ENCODE data around the gene KIFC3. TPM values are rescaled to one million over a fixed set of nuclear protein-coding genes. Genes with fewer than 3 reads are reported as not detected.

Gene KIFC3
- total RNA-seq, 1 donor, result 40.5 TPM

DNA sequence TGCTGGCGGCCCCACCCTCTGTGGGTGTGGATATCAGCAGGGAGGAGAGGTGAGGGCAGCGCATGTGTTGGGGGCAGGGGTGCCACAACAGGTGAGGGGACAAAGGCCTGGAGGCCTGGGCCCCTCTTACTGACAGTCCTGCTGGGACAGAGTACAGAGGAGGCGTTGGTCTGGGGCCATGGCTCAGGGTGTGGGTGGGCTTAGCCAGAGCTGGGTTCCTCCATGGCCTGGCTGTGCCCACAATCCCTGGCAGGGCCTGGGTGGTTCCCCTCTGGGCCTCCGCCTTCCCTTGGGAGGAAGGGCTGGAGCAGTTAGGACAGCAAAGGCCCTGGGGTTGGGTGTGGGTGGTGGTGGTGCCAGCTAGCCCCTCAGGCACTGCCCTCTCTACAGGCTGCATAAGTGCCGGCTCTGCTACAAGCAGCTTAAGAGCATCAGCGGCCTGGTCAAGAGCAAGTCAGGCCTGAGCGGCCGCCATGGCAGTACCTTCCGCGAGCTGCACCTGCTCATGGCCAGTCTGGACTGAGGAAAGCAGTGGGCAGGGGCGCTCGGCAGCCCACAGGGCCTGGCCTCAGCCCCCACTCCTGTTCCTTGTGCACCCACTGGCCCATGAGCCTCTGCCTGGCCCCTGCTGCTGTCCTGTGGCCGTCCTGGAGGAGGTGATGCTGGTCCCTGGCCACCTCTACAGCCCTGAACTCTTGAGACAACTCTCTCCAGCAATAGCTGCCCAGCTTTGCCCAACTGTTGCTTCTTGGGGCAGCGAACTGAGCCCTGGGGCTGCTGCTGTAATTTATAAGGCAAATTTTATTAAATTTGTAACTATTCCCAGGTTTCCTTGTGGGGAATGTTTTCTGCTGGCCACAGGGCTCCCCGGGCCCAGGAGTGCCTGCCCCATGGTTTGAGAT lies 45.6 kb downstream of the KIFC3 start:
- Histone ChIP-seq H3K4me1 (ENCODE audit: insufficient read depth, low read length) (no peaks in the 10 kb centered on the region), H4K20me1 (ENCODE audit: insufficient read depth, low read length) (peaks cover 6% of the 10 kb centered on the region), H3K36me3 (ENCODE audit: insufficient read depth, low read length) (peaks cover 12% of the 10 kb centered on the region), H3K4me2 (ENCODE audit: insufficient read depth, low read length) (no peak overlapping the region), H3K79me2 (ENCODE audit: insufficient read depth, low read length) (no peaks in the 10 kb centered on the region), H3K9me3 (ENCODE audit: low read depth, low read length) (no peaks in the 10 kb centered on the region), H3K27ac (ENCODE audit: low read depth, low read length) (no peak overlapping the region), H3K27me3 (ENCODE audit: insufficient read depth, low read length) (no peaks in the 10 kb centered on the region), H2AFZ (ENCODE audit: low read length) (no peak overlapping the region), H3K4me3 (ENCODE audit: insufficient read depth, low read length) (no peak overlapping the region)
- TF ChIP-seq, protein P1, sequence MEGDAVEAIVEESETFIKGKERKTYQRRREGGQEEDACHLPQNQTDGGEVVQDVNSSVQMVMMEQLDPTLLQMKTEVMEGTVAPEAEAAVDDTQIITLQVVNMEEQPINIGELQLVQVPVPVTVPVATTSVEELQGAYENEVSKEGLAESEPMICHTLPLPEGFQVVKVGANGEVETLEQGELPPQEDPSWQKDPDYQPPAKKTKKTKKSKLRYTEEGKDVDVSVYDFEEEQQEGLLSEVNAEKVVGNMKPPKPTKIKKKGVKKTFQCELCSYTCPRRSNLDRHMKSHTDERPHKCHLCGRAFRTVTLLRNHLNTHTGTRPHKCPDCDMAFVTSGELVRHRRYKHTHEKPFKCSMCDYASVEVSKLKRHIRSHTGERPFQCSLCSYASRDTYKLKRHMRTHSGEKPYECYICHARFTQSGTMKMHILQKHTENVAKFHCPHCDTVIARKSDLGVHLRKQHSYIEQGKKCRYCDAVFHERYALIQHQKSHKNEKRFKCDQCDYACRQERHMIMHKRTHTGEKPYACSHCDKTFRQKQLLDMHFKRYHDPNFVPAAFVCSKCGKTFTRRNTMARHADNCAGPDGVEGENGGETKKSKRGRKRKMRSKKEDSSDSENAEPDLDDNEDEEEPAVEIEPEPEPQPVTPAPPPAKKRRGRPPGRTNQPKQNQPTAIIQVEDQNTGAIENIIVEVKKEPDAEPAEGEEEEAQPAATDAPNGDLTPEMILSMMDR (IDR thresholded peaks at IDR 0.05; ENCODE audit: extremely low read depth, low read depth, low read length), result no peak
- DNase-seq (ENCODE audit: insufficient read length, low spot score, missing footprints), result peak; percentile 76

DNA sequence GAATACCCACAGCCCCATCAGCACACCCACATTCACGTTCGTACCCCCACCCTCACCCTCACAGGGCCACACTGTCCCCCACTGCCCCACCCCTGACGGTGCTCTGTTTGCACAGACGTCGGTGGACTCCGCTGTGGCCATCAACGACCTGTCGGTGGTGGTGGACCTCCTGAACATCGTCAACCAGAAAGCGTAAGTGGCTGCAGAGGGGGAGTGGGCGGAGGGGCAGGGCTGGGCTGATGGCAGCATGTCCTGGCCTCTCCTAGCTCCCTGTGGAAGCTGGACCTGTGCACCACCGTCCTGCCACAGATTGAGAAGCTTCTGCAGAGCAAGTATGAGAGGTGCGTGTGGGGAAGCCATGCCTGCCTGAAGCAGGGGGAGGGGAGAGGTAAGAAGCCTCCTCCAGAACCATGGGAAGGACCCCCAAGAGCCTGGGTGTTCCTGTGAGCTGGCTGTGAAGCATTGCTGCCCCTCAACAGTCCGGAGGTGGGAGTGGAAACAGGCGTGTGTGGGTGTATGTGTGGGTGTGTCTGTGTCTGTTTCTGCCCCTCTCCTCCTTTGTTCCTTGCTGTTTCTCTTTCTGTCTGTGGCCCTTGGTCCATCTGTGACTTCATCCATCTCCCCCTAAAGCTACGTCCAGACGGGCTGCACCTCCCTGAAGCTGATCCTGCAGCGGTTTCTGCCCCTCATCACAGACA lies 46.4 kb downstream of the KIFC3 start:
- no peak overlapping the region for H2AFZ ChIP-seq (ENCODE audit: low read length)
- peaks cover 12% of the 10 kb centered on the region for H3K36me3 ChIP-seq (ENCODE audit: insufficient read depth, low read length)
- TF ChIP-seq, protein P1 (IDR thresholded peaks at IDR 0.05; ENCODE audit: extremely low read depth, low read depth, low read length), result no peak

DNA sequence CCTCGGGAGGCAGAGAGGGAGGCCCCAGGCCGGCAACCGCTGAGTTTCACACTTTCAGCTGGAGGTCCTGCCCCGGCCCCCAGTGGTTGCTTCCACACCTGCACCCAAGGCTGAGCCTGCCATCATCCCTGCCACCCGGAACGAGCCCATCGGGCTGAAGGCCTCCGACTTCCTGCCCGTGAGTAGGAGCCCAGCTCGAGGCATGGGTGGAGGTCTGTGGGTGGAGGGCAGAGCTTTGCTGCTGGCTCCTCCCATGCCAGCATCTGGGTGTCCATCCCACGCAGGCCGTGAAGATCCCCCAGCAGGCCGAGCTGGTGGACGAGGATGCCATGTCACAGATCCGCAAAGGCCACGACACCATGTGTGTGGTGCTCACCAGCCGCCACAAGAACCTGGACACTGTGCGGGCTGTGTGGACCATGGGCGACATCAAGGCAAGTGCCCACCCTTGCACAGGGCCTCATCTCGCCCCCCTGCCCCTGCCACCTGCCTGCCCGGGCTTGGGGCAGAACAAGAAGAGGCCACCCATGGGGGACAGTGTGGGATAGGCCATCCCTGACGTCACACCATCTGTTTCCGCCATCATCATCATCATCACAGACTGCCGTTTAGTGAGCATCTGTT lies 47.1 kb downstream of the KIFC3 start:
- H3K36me3 ChIP-seq (ENCODE audit: insufficient read depth, low read length), result peaks cover 12% of the 10 kb centered on the region
- TF ChIP-seq, protein P1 (IDR thresholded peaks at IDR 0.05; ENCODE audit: extremely low read depth, low read depth, low read length), result peak; percentile 7
- no peak overlapping the region for H3K4me3 ChIP-seq (ENCODE audit: insufficient read depth, low read length)
- H3K27me3 ChIP-seq (ENCODE audit: insufficient read depth, low read length), result no peaks in the 10 kb centered on the region
- no peak overlapping the region for H2AFZ ChIP-seq (ENCODE audit: low read length)
- H3K9me3 ChIP-seq (ENCODE audit: low read depth, low read length), result no peaks in the 10 kb centered on the region
- H3K79me2 ChIP-seq (ENCODE audit: insufficient read depth, low read length), result no peaks in the 10 kb centered on the region
- H3K4me2 ChIP-seq (ENCODE audit: insufficient read depth, low read length), result no peak overlapping the region
- H3K27ac ChIP-seq (ENCODE audit: low read depth, low read length), result no peak overlapping the region
- peak; percentile 65 for DNase-seq (ENCODE audit: insufficient read length, low spot score, missing footprints)
- H4K20me1 ChIP-seq (ENCODE audit: insufficient read depth, low read length), result peaks cover 6% of the 10 kb centered on the region
- H3K4me1 ChIP-seq (ENCODE audit: insufficient read depth, low read length), result no peaks in the 10 kb centered on the region

More for the DNA sequence above, 46.4 kb downstream of the KIFC3 start:
- H3K4me2 ChIP-seq (ENCODE audit: insufficient read depth, low read length), result no peak overlapping the region
- H4K20me1 ChIP-seq (ENCODE audit: insufficient read depth, low read length), result peaks cover 6% of the 10 kb centered on the region
- H3K27me3 ChIP-seq (ENCODE audit: insufficient read depth, low read length), result no peaks in the 10 kb centered on the region
- H3K4me1 ChIP-seq (ENCODE audit: insufficient read depth, low read length), result no peaks in the 10 kb centered on the region
- no peaks in the 10 kb centered on the region for H3K79me2 ChIP-seq (ENCODE audit: insufficient read depth, low read length)
- H3K9me3 ChIP-seq (ENCODE audit: low read depth, low read length), result no peaks in the 10 kb centered on the region
- no peak overlapping the region for H3K27ac ChIP-seq (ENCODE audit: low read depth, low read length)
- peak; percentile 85 for DNase-seq (ENCODE audit: insufficient read length, low spot score, missing footprints)
- no peak overlapping the region for H3K4me3 ChIP-seq (ENCODE audit: insufficient read depth, low read length)

Data from osteoblast (primary cell).